WTC11 (cell line): ENCODE results near the gene MCEMP1. TPM values are rescaled to one million over a fixed set of nuclear protein-coding genes. Genes with fewer than 3 reads are reported as not detected.
A peak's percentile ranks its signal among the peaks of the same experiment; 100 is the strongest.
"Not testable (repeated sequence)": the region's sequence is repeated elsewhere in the genome, so short reads cannot be mapped to it uniquely, and the experiment has no call there.

Source experiments
- ATAC-seq: fragments of 200-7000 bp; cut with Tn5 transposase; 2 replicates; pipeline ENCODE4 v1.10.0; 2021; ENCODE audit warnings: mild to moderate bottlenecking, moderate library complexity
- CTCF ChIA-PET: fragments of 300-600 bp; sonication (Branson Sonifier 250); formaldehyde crosslinking; loops from one replicate; lab custom pipeline; 2021; ENCODE audit warnings: antibody characterized with exemption; lab: Charles Lee
- POLR2A ChIA-PET: fragments of 350-600 bp; sonication (Branson Sonifier 250); formaldehyde crosslinking; loops from one replicate; lab custom pipeline; 2021; ENCODE audit warnings: antibody characterized with exemption; lab: Charles Lee
- DNase-seq: peaks from one replicate; pipeline ENCODE4 v3.0.0; 2021; ENCODE audit warnings: low spot score
- H3K27ac Mint-ChIP-seq: 2 replicates; pipeline ENCODE4 v1.8.0; 2021; ENCODE audit warnings: mixed read lengths
- H3K27me3 Mint-ChIP-seq: 2 replicates; pipeline ENCODE4 v1.8.0; 2021; ENCODE audit warnings: low read depth, mild to moderate bottlenecking, moderate library complexity, mixed read lengths
- H3K36me3 Mint-ChIP-seq: 2 replicates; pipeline ENCODE4 v1.8.0; 2021; ENCODE audit warnings: mixed read lengths
- H3K4me1 Mint-ChIP-seq: 2 replicates; pipeline ENCODE4 v1.8.0; 2022; ENCODE audit warnings: mixed read lengths
- H3K4me3 Mint-ChIP-seq: 2 replicates; pipeline ENCODE4 v1.8.0; 2021; ENCODE audit warnings: mild to moderate bottlenecking, moderate library complexity, mixed read lengths
- H3K9me3 Mint-ChIP-seq: 2 replicates; pipeline ENCODE4 v1.8.0; 2021; ENCODE audit warnings: mixed read lengths
- CREM ChIP-seq: sonication (generic); formaldehyde crosslinking; IDR thresholded peaks from 2 replicates; pipeline ENCODE4 v1.8.1; 2022; ENCODE audit warnings: mild to moderate bottlenecking, missing genetic modification reagents, moderate library complexity
- FOXJ3 ChIP-seq: sonication (generic); formaldehyde crosslinking; IDR thresholded peaks from 2 replicates; pipeline ENCODE4 v1.9.0; 2021; ENCODE audit warnings: missing genetic modification reagents, mild to moderate bottlenecking, borderline replicate concordance
- ZNF219 ChIP-seq: sonication (generic); formaldehyde crosslinking; IDR thresholded peaks from 2 replicates; pipeline ENCODE4 v1.8.0; 2023; ENCODE audit warnings: missing genetic modification reagents, mild to moderate bottlenecking, borderline replicate concordance
- total RNA-seq: library from RNA; stranded (reverse); gene quantifications from 3 replicates; pipeline ENCODE4 v1.2.3, GENCODE V29; 2021
- TF ChIP-seq, protein P1 (sequence below): sonication (generic); formaldehyde crosslinking; IDR thresholded peaks from 2 replicates; pipeline ENCODE4 v1.8.0; 2023; ENCODE audit warnings: missing genetic modification reagents, mild to moderate bottlenecking, borderline replicate concordance
- TF ChIP-seq, protein P2 (sequence below): fragments of 200-600 bp; IDR thresholded peaks from 2 replicates; pipeline ENCODE4 v1.8.0; 2022; ENCODE audit warnings: antibody characterized with exemption
- TF ChIP-seq, protein P3 (sequence below): fragments of 250-450 bp; sonication (Bioruptor Pico); conservative IDR thresholded peaks from 2 replicates; pipeline ENCODE4 v1.9.0; 2021; ENCODE audit warnings: mild to moderate bottlenecking
- TF ChIP-seq, protein P4 (sequence below): sonication (generic); formaldehyde crosslinking; IDR thresholded peaks from 2 replicates; pipeline ENCODE4 v1.8.0; 2022; ENCODE audit warnings: mild to moderate bottlenecking, missing genetic modification reagents
- TF ChIP-seq, protein P5 (sequence below): sonication (generic); formaldehyde crosslinking; IDR thresholded peaks from 2 replicates; pipeline ENCODE4 v1.8.0; 2022; ENCODE audit warnings: mild to moderate bottlenecking, missing genetic modification reagents
- TF ChIP-seq, protein P6 (sequence below): sonication (generic); formaldehyde crosslinking; IDR thresholded peaks from 2 replicates; pipeline ENCODE4 v1.8.0; 2023; ENCODE audit warnings: mild to moderate bottlenecking, missing genetic modification reagents

The MCEMP1 gene
- total RNA-seq, 1 experiment from 2014 or later, result not detected

DNA sequence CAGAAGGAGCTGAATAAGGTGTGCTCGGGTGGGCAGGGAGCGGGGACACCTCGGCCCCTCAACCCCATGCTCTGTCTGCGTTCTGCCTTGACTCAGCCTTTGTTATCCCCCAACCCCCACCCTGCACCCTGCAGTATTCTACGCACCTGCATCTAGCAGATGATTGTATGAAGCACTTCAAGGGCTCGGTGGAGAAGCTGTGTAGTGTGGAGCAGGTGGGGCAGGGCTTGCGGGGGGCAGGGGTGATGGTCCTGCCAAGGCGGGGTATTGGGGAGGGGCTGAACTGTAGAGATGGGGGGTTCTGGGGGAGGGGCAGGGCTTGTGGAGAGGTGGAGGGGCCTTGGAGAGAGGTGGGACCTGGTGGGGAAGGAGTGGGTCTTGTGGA is 33.9 kb upstream of the MCEMP1 start (continued):
- TF ChIP-seq, protein P1, sequence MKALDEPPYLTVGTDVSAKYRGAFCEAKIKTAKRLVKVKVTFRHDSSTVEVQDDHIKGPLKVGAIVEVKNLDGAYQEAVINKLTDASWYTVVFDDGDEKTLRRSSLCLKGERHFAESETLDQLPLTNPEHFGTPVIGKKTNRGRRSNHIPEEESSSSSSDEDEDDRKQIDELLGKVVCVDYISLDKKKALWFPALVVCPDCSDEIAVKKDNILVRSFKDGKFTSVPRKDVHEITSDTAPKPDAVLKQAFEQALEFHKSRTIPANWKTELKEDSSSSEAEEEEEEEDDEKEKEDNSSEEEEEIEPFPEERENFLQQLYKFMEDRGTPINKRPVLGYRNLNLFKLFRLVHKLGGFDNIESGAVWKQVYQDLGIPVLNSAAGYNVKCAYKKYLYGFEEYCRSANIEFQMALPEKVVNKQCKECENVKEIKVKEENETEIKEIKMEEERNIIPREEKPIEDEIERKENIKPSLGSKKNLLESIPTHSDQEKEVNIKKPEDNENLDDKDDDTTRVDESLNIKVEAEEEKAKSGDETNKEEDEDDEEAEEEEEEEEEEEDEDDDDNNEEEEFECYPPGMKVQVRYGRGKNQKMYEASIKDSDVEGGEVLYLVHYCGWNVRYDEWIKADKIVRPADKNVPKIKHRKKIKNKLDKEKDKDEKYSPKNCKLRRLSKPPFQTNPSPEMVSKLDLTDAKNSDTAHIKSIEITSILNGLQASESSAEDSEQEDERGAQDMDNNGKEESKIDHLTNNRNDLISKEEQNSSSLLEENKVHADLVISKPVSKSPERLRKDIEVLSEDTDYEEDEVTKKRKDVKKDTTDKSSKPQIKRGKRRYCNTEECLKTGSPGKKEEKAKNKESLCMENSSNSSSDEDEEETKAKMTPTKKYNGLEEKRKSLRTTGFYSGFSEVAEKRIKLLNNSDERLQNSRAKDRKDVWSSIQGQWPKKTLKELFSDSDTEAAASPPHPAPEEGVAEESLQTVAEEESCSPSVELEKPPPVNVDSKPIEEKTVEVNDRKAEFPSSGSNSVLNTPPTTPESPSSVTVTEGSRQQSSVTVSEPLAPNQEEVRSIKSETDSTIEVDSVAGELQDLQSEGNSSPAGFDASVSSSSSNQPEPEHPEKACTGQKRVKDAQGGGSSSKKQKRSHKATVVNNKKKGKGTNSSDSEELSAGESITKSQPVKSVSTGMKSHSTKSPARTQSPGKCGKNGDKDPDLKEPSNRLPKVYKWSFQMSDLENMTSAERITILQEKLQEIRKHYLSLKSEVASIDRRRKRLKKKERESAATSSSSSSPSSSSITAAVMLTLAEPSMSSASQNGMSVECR (CRISPR knock-in tag), result no peak
- TF ChIP-seq, protein P2, sequence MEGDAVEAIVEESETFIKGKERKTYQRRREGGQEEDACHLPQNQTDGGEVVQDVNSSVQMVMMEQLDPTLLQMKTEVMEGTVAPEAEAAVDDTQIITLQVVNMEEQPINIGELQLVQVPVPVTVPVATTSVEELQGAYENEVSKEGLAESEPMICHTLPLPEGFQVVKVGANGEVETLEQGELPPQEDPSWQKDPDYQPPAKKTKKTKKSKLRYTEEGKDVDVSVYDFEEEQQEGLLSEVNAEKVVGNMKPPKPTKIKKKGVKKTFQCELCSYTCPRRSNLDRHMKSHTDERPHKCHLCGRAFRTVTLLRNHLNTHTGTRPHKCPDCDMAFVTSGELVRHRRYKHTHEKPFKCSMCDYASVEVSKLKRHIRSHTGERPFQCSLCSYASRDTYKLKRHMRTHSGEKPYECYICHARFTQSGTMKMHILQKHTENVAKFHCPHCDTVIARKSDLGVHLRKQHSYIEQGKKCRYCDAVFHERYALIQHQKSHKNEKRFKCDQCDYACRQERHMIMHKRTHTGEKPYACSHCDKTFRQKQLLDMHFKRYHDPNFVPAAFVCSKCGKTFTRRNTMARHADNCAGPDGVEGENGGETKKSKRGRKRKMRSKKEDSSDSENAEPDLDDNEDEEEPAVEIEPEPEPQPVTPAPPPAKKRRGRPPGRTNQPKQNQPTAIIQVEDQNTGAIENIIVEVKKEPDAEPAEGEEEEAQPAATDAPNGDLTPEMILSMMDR, result no peak
- no peak for TF ChIP-seq CREM (CRISPR knock-in tag)

DNA sequence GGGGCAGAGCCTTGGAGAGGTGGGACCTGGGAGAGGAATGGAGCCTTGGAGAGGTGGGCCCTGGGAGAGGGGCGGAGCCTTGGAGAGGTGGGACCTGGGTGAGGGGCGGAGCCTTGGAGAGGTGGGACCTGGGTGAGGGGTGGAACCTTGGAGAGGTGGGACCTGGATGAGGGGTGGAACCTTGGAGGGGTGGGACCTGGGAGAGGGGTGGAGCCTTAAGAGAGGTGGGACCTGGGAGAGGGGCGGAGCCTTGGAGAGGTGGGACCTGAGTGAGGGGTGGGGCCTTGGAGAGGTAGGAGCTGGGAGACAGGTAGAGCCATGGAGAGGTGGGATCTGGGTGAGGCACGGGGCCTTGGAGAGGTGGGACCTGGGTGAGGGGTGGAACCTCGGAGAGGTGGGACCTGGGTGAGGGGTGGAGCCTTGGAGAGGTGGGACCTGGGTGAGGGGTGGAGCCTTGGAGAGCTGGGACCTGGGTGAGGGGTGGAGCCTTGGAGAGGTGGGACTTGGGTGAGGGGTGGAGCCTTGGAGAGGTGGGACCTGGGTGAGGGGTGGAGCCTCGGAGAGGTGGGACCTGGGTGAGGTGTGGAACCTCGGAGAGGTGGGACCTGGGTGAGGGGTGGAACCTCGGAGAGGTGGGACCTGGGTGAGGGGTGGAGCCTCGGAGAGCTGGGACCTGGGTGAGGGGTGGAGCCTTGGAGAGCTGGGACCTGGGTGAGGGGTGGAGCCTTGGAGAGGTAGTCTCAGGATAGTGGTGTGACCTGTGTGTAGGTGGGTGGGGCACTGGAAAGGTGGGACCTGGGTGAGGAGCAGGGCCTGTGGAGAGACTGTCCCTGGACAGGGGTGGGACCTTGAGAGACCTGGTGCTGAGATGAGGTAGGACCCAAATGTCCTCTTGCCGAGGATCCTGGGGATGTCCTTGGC is 33.0 kb upstream of the MCEMP1 start:
- H3K4me3 Mint-ChIP-seq, H3K9me3 Mint-ChIP-seq, H3K27me3 Mint-ChIP-seq, H3K4me1 Mint-ChIP-seq, H3K27ac Mint-ChIP-seq, POLR2A ChIA-PET, H3K36me3 Mint-ChIP-seq: not testable (repeated sequence)
- DNase-seq (peak; percentile 81), ATAC-seq (peak; percentile 37)
- CTCF ChIA-PET, result interaction anchor here (0.6 to 2.8 kb wide), 3 partner anchors 37 to 76 kb away, joined by 3 to 37 read pairs (median 6); partner anchors contain the start of gene TRAPPC5

DNA sequence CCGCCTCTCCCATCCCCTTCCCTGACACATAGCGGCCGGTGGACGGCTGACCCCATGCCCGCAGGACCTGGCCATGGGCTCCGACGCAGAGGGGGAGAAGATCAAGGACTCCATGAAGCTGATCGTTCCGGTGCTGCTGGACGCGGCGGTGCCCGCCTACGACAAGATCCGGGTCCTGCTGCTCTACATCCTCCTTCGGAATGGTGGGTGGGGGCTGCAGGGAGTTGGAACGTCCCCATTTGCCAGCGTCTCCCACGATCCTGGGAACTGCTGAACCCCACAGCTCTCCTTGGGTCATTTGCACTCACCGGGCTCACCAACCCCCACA is 32.4 kb upstream of the MCEMP1 start:
- Mint-ChIP-seq H3K36me3 (peaks cover 7% of the 10 kb centered on the region; the same call in 1 of the 2 replicates), H3K27me3 (no peaks in the 10 kb centered on the region), H3K4me3 (no peak overlapping the region), H3K9me3 (peaks cover 8% of the 10 kb centered on the region), H3K4me1 (no peaks in the 10 kb centered on the region), H3K27ac (no peak overlapping the region)
- ChIA-PET CTCF (interaction anchor here (1.9 kb wide), 1 partner anchor 76 kb away, joined by 6 read pairs; no protein-coding TSS in a partner anchor), POLR2A (no interaction called here)
- ATAC-seq (no peak), DNase-seq (no peak)
- TF ChIP-seq, protein P1 (CRISPR knock-in tag), result no peak

DNA sequence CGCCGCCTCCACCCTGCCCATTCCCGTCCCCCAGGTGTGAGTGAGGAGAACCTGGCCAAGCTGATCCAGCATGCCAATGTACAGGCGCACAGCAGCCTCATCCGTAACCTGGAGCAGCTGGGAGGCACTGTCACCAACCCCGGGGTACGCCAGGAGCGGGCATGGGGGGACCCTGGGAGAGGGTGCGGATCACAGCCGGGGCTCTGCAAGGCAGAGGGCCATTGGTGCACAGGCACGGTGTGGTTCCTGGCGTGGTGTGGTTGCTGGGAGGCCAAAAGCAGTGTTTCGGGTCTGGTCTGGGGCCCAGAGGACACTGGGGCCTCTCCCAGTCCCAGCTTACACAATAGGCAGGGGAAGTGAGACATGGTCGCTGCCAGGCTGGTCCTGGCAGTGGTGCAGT is 31.7 kb upstream of the MCEMP1 start:
- POLR2A ChIA-PET, result no interaction called here
- Mint-ChIP-seq H3K4me1 (no peaks in the 10 kb centered on the region), H3K36me3 (peaks cover under 1% of the 10 kb centered on the region; the same call in 1 of the 2 replicates), H3K4me3 (no peak overlapping the region), H3K27ac (no peak overlapping the region), H3K27me3 (peaks cover 3% of the 10 kb centered on the region; the same call in 1 of the 2 replicates), H3K9me3 (peaks cover 2% of the 10 kb centered on the region)
- no peak for ATAC-seq
- DNase-seq, result no peak
- CTCF ChIA-PET, result no interaction called here
- TF ChIP-seq ZNF219 (CRISPR knock-in tag) (no peak), FOXJ3 (CRISPR knock-in tag) (no peak)
- TF ChIP-seq, protein P3, sequence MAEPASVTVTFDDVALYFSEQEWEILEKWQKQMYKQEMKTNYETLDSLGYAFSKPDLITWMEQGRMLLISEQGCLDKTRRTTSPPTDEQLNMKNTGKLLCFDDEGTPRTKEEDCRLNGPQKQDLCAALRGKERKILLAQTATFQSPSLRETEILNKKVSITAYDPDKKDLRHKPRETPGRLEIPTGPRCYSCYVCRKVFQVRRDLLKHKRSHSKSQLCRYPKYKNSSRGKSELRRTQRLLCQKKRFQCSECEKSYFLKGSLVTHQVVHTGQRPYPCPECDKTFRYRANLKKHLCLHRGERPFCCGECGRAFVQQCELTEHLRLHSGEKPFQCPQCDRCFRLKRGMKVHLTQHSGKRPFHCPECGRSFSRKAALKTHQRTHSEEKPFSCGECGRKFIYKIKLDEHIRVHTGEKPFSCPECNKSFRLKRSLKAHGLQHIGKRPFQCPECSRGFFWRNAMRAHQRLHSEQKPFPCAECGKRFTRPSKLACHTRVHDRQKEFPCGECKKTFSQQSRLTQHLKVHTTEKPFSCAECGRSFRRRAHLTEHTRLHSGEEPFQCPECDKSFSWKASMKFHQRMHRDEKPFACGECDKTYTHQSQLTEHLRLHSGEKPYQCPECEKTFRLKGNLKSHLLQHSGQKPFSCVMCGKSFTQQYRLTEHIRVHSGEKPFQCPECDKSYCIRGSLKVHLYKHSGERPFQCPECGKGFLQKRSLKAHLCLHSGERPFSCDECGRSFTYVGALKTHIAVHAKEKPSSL, result no peak
- TF ChIP-seq, protein P4, sequence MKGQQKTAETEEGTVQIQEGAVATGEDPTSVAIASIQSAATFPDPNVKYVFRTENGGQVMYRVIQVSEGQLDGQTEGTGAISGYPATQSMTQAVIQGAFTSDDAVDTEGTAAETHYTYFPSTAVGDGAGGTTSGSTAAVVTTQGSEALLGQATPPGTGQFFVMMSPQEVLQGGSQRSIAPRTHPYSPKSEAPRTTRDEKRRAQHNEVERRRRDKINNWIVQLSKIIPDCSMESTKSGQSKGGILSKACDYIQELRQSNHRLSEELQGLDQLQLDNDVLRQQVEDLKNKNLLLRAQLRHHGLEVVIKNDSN, result no peak
- TF ChIP-seq, protein P5, sequence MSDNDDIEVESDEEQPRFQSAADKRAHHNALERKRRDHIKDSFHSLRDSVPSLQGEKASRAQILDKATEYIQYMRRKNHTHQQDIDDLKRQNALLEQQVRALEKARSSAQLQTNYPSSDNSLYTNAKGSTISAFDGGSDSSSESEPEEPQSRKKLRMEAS (CRISPR knock-in tag), result no peak
- TF ChIP-seq, protein P6, sequence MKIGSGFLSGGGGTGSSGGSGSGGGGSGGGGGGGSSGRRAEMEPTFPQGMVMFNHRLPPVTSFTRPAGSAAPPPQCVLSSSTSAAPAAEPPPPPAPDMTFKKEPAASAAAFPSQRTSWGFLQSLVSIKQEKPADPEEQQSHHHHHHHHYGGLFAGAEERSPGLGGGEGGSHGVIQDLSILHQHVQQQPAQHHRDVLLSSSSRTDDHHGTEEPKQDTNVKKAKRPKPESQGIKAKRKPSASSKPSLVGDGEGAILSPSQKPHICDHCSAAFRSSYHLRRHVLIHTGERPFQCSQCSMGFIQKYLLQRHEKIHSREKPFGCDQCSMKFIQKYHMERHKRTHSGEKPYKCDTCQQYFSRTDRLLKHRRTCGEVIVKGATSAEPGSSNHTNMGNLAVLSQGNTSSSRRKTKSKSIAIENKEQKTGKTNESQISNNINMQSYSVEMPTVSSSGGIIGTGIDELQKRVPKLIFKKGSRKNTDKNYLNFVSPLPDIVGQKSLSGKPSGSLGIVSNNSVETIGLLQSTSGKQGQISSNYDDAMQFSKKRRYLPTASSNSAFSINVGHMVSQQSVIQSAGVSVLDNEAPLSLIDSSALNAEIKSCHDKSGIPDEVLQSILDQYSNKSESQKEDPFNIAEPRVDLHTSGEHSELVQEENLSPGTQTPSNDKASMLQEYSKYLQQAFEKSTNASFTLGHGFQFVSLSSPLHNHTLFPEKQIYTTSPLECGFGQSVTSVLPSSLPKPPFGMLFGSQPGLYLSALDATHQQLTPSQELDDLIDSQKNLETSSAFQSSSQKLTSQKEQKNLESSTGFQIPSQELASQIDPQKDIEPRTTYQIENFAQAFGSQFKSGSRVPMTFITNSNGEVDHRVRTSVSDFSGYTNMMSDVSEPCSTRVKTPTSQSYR (CRISPR knock-in tag), result no peak
